GM12878 (cell line): ENCODE measurements around the gene MOV10L1. TPM values are rescaled to one million over a fixed set of nuclear protein-coding genes. Genes with fewer than 3 reads are reported as not detected.

Experiments
- ATAC-seq: fragments of 200-7000 bp; cut with Tn5 transposase; 3 replicates; pipeline ENCODE4 v1.9.1; 2020; ENCODE audit warnings: mild to moderate bottlenecking, moderate library complexity
- BruUV-seq: library from RNA; stranded (reverse); fragments of 400-500 nt; replicated peaks from 2 replicates; lab custom pipeline; 2021; lab: Mats Ljungman, UMichigan
- CTCF ChIA-PET: fragments of 300-600 bp; sonication (Branson Sonifier 250); formaldehyde crosslinking; extraction: SDS; loops from one replicate; lab custom pipeline; 2021; ENCODE audit warnings: inconsistent platforms; lab: Yijun Ruan, JAX
- POLR2A ChIA-PET: fragments of 350-600 bp; formaldehyde crosslinking; extraction: SDS; loops from one replicate; lab custom pipeline; 2021; ENCODE audit warnings: inconsistent platforms; lab: Charles Lee
- RAD21 ChIA-PET: fragments of 300-600 bp; sonication (Branson Sonifier 250); formaldehyde crosslinking; loops from one replicate; lab custom pipeline; 2023; ENCODE audit warnings: antibody characterized with exemption; ENCODE audit not compliant: unreplicated experiment; lab: Charles Lee
- SMC1A ChIA-PET: fragments of 300-600 bp; sonication (Branson Sonifier 250); formaldehyde crosslinking; loops from one replicate; lab custom pipeline; 2023; ENCODE audit not compliant: unreplicated experiment, uncharacterized antibody; lab: Charles Lee
- DNase-seq: peaks from one replicate; pipeline ENCODE4 v3.0.0-alpha.2; 2011; ENCODE audit warnings: low read depth, low spot score
- FAIRE-seq: peaks from 3 replicates; lab custom pipeline; 2011; peaks lifted over from hg19 to GRCh38; lab: Jason Lieb, UNC
- H2AFZ ChIP-seq: 2 replicates; pipeline ENCODE4 v1.6.0; 2011; ENCODE audit warnings: low read depth, low read length, control low read depth; ENCODE audit not compliant: control insufficient read depth
- H3K27ac ChIP-seq: 2 replicates; pipeline ENCODE4 v1.5.1; 2011; ENCODE audit warnings: control low read depth; ENCODE audit not compliant: control insufficient read depth, insufficient read depth
- H3K27me3 ChIP-seq, 2 experiments: replicated peaks in 1 of 2; 2 replicates each; pipeline versions ENCODE4 v1.6.0 to v1.6.1; 2011; ENCODE audit warnings: low read length in 1 of 2; ENCODE audit not compliant: control insufficient read depth in 2 of 2, insufficient read depth in 2 of 2
- H3K36me3 ChIP-seq, 2 experiments: 2 replicates each; pipeline ENCODE4 v1.5.1; 2011; ENCODE audit warnings: low read length in 1 of 2; ENCODE audit not compliant: control insufficient read depth in 2 of 2, insufficient read depth in 2 of 2
- H3K4me1 ChIP-seq: 2 replicates; pipeline ENCODE4 v1.6.1; 2011; ENCODE audit warnings: mild to moderate bottlenecking, low read length, moderate library complexity, mixed read lengths; ENCODE audit not compliant: control insufficient read depth, insufficient read depth
- H3K4me2 ChIP-seq: 2 replicates; pipeline ENCODE4 v1.6.0; 2011; ENCODE audit warnings: control low read depth; ENCODE audit not compliant: control insufficient read depth, insufficient read depth
- H3K4me3 ChIP-seq: fragments of 200-600 bp; sonication (generic); 2 replicates; pipeline ENCODE4 v1.5.1; 2016
- H3K79me2 ChIP-seq: 2 replicates; pipeline ENCODE4 v1.6.0; 2011; ENCODE audit warnings: low read length; ENCODE audit not compliant: control insufficient read depth, insufficient read depth
- H3K9ac ChIP-seq: 2 replicates; pipeline ENCODE4 v1.8.0; 2011; ENCODE audit warnings: low read length, control low read depth, mixed read lengths; ENCODE audit not compliant: control insufficient read depth, insufficient read depth
- H3K9me3 ChIP-seq: replicated peaks from 3 replicates; pipeline ENCODE4 v1.5.1; 2011; ENCODE audit warnings: mild to moderate bottlenecking, low read length; ENCODE audit not compliant: control insufficient read depth, insufficient read depth
- H4K20me1 ChIP-seq: 2 replicates; pipeline ENCODE4 v1.6.0; 2011; ENCODE audit not compliant: control insufficient read depth, insufficient read depth
- CREM ChIP-seq: IDR thresholded peaks from 2 replicates; pipeline ENCODE4 v1.6.1; 2014; ENCODE audit warnings: antibody characterized with exemption, low read depth
- SIX5 ChIP-seq: IDR thresholded peaks from 2 replicates; pipeline ENCODE4 v1.6.1; 2011; ENCODE audit warnings: mild to moderate bottlenecking, low read depth, low read length, moderate library complexity; ENCODE audit not compliant: severe bottlenecking
- WRNIP1 ChIP-seq: IDR thresholded peaks from 2 replicates; pipeline ENCODE4 v1.6.1; 2011; ENCODE audit warnings: low read depth, low read length, improper control_type of control experiment, borderline replicate concordance
- WGBS: methylation state at CpG from one replicate; pipeline ENCODE4 v1.1.6; 2016; ENCODE audit warnings: low lambda C conversion rate; ENCODE audit not compliant: insufficient replicate concordance, insufficient coverage; ENCODE audit errors: missing lambda C conversion rate; 5-methylcytosine and 5-hydroxymethylcytosine counted together
- in situ Hi-C: fragments of 300-500 bp; cut with MboI; formaldehyde crosslinking; loops from 9 replicates; pipeline ENCODE4 v1.14.3; 2018; ENCODE audit warnings: mixed read lengths
- intact Hi-C: fragments of 100-400 bp; cut with micrococcal nuclease; formaldehyde crosslinking; loops from one replicate; pipeline ENCODE4 v1.14.2; 2022; ENCODE audit not compliant: unreplicated experiment
- polyA plus RNA-seq, 11 experiments: library from polyadenylated mRNA; depleted of rRNA in 4 of 11; unstranded in 6 of 11; stranded (reverse) in 5 of 11; fragments of >200 nt; fragmentation: Nextera tagmentation in 4 of 11; fragmentation: Illumina TruSeq in 1 of 11; extraction: Ambion mirVana in 4 of 11; extraction: Trizol in 1 of 11; gene quantifications; 1 replicate in 1 of 11; 2 replicates in 10 of 11; pipeline versions ENCODE4 v1.2.1 to v1.2.3, GENCODE V29; 2011 to 2016; ENCODE audit warnings: inconsistent platforms in 2 of 11, missing spikeins in 2 of 11, low read depth in 1 of 11
- total RNA-seq, 4 experiments: library from RNA; depleted of rRNA in 3 of 4; stranded (reverse); fragments of >200 nt in 3 of 4; fragmentation: Illumina TruSeq in 1 of 4; extraction: Trizol in 1 of 4; gene quantifications; 2 replicates each; pipeline versions ENCODE4 v1.2.1 to v1.2.3, GENCODE V29; 2013 to 2021
- TF ChIP-seq, protein P1 (sequence below): IDR thresholded peaks from 2 replicates; pipeline ENCODE4 v1.6.1; 2012; ENCODE audit warnings: improper control_type of control experiment, low read depth, low read length; ENCODE audit not compliant: insufficient replicate concordance

Gene MOV10L1
- total and polyA plus RNA-seq, 10 of the 15 experiments (the other 5 are each of a cell fraction or from before 2014, with no cell fraction given), result 0.22 TPM; not detected in 9

DNA sequence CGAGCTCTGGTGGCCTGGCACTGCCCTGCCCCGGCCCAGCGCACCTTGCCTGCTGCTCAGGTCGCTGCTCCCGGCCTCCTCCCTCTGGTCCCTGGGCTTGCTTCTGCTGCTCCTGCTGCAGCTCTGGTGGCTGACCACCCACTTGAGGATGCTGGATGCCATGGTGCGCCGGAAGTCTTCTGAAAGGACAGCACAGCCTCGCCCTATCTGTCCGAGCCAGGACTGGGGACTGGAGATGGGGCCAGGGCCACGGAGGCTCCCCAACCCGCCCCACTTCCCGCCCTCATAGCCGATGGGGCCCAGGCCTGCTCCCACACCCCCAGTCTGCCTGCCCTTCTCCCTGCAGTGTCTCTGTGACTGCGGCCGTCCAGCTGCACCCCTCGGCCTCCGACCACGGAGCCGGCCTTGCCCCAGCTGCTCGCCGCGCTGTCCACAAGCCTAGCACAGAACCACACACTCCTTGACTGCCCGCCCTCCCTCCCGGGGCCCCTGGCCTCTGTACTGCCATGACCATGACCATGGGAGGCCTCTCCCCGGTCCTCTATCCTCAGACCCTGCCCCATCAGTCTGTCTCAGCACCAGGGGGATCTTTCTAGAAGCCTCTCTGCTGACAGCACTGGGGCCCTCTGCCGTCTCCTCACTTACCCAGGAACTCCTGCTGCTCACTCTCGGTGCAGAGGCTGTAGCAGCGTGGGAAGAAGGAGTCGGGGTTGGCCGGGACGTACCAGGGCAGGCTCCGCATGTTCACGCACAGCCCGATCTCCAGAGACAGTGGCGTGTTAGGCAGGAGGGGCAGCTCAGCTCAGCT lies 44.4 kb upstream of the MOV10L1 start:
- Histone ChIP-seq H3K27ac (no peak overlapping the region), H3K4me1 (no peaks in the 10 kb centered on the region), H3K4me3 (no peak overlapping the region), H3K4me2 (no peak overlapping the region), H3K79me2 (no peaks in the 10 kb centered on the region), H3K27me3 (no peaks in the 10 kb centered on the region; a peak in 1 of 4 replicates), H3K36me3 (no peaks in the 10 kb centered on the region), H2AFZ (no peak overlapping the region), H4K20me1 (no peaks in the 10 kb centered on the region), H3K9me3 (no peaks in the 10 kb centered on the region), H3K9ac (no peak overlapping the region)
- in situ Hi-C loops, result loop anchor here (25.0 kb wide), 1 partner anchor 708 kb away; no protein-coding TSS in a partner anchor
- WGBS, result 56% methylated on average over 29 of the region's 35 CpGs
- RAD21 ChIA-PET, result no interaction called here
- POLR2A ChIA-PET, result interaction anchor here (0.6 kb wide), 1 partner anchor 13 kb away, joined by 3 read pairs; no protein-coding TSS in a partner anchor
- BruUV-seq, result no TSS peak
- CTCF ChIA-PET, result no interaction called here
- intact Hi-C loops, result no loop called here
- no peak for TF ChIP-seq SIX5
- no peak for TF ChIP-seq WRNIP1
- TF ChIP-seq CREM, result no peak
- TF ChIP-seq, protein P1, sequence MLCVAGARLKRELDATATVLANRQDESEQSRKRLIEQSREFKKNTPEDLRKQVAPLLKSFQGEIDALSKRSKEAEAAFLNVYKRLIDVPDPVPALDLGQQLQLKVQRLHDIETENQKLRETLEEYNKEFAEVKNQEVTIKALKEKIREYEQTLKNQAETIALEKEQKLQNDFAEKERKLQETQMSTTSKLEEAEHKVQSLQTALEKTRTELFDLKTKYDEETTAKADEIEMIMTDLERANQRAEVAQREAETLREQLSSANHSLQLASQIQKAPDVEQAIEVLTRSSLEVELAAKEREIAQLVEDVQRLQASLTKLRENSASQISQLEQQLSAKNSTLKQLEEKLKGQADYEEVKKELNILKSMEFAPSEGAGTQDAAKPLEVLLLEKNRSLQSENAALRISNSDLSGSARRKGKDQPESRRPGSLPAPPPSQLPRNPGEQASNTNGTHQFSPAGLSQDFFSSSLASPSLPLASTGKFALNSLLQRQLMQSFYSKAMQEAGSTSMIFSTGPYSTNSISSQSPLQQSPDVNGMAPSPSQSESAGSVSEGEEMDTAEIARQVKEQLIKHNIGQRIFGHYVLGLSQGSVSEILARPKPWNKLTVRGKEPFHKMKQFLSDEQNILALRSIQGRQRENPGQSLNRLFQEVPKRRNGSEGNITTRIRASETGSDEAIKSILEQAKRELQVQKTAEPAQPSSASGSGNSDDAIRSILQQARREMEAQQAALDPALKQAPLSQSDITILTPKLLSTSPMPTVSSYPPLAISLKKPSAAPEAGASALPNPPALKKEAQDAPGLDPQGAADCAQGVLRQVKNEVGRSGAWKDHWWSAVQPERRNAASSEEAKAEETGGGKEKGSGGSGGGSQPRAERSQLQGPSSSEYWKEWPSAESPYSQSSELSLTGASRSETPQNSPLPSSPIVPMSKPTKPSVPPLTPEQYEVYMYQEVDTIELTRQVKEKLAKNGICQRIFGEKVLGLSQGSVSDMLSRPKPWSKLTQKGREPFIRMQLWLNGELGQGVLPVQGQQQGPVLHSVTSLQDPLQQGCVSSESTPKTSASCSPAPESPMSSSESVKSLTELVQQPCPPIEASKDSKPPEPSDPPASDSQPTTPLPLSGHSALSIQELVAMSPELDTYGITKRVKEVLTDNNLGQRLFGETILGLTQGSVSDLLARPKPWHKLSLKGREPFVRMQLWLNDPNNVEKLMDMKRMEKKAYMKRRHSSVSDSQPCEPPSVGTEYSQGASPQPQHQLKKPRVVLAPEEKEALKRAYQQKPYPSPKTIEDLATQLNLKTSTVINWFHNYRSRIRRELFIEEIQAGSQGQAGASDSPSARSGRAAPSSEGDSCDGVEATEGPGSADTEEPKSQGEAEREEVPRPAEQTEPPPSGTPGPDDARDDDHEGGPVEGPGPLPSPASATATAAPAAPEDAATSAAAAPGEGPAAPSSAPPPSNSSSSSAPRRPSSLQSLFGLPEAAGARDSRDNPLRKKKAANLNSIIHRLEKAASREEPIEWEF, result no peak
- DNase-seq, result no peak
- SMC1A ChIA-PET, result no interaction called here
- no peak for FAIRE-seq
- no peak for ATAC-seq
